IPS-18c (cell line): ENCODE results near the gene B3GALT5.
"Not testable (repeated sequence)": the region's sequence is repeated elsewhere in the genome, so short reads cannot be mapped to it uniquely, and the experiment has no call there.

Experiments used
- H3K4me3 ChIP-seq: 2 replicates; pipeline ENCODE4 v1.7.0; 2013; ENCODE audit warnings: low read depth, mild to moderate bottlenecking, low read length, moderate library complexity; ENCODE audit not compliant: insufficient read depth
- H3K9me3 ChIP-seq: one replicate; pipeline ENCODE4 v1.6.1; 2013; ENCODE audit warnings: mild to moderate bottlenecking, low read length, moderate library complexity; ENCODE audit not compliant: control insufficient read depth, insufficient read depth

Gene B3GALT5

GRCh38 chr21:39670701-39671100, 58.0 kb downstream of the B3GALT5 start:
- H3K4me3 ChIP-seq: no peak overlapping the region

GRCh38 chr21:39671986-39672385, 59.2 kb downstream of the B3GALT5 start:
- Histone ChIP-seq H3K4me3 (no peak overlapping the region), H3K9me3 (no peaks in the 10 kb centered on the region)

More at GRCh38 chr21:39670701-39671100, 58.0 kb downstream of the B3GALT5 start:
- no peaks in the 10 kb centered on the region for H3K9me3 ChIP-seq

DNA sequence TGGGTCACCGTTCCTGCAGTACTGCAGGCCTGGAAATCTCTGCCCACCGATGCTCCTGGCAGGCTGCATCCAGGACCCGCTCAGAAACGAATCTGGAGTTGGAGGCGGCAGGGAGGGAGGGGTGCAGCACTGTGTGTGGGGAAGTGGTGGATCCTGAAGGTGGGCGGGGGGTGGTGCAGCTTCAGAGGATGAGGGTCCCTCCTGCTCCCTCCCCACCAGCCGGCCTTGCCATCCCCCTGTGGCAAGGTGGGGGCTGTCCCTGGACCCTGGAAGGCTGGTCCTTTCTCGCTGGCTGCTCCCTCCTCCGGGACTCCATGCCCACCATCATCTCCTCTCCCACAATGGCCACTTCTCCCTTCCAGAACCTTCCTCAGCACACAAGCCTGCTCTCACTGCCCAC, 60.4 kb downstream of the B3GALT5 start:
- Histone ChIP-seq H3K9me3 (no peaks in the 10 kb centered on the region), H3K4me3 (no peak overlapping the region)

- Histone ChIP-seq H3K9me3 (no peaks in the 10 kb centered on the region), H3K4me3 (no peak overlapping the region)
Observed at GRCh38 chr21:39673736-39674135, 61.0 kb downstream of the B3GALT5 start.

GRCh38 chr21:39674801-39675200, 62.1 kb downstream of the B3GALT5 start:
- no peaks in the 10 kb centered on the region for H3K9me3 ChIP-seq

DNA sequence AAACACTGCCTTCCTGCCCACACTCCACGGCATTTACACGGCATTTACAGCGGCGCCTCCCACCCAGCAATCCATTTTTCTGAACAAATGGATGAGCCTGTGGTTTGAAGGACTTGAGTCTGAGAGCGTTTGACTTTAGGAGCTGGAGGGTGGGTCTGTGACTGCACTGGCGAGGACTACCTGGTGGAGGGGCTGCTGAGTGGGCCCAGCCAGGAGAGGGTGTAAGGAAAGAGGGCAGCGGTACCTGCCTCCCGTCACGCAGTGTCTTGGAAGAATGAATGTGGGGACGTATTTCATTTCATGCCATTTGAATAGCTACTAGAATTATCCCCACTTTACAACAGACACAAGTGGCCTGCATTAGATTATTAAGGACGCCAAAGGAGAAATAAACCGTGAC, 62.9 kb downstream of the B3GALT5 start:
- Histone ChIP-seq H3K9me3 (no peaks in the 10 kb centered on the region), H3K4me3 (no peak overlapping the region)

More at GRCh38 chr21:39674801-39675200, 62.1 kb downstream of the B3GALT5 start:
- no peak overlapping the region for H3K4me3 ChIP-seq

DNA sequence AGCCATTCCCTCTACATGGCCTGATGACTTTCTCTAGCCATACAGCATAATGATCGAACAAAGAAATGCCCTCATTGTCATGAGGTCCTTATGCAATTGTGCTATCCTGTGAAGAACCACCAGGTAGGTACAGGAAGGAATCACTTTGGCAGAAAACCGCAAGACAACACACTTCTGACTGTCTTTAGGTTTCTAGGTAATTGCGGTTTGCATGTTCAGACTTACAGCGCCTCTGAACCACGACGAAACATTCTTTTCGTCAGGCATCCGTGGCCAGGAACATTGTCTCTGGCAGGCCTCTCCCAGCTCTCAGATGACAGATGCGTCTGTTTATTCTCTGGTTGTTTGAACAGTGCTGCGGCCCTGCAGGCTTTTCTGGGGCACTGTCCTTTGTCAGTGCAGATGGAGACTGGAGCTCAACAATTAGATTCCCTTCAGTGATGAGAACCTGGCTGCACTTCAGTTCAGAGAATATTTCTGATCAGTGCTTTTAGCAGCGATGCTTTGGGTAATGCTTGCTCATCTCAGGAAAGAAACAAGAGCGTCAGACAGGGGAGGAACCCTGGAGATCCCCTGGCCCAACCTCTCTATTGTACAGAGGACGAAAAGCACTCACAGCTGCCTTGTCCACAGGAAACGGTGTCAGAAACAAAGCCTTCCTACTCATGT, 63.4 kb downstream of the B3GALT5 start:
- H3K9me3 ChIP-seq: no peaks in the 10 kb centered on the region
- no peak overlapping the region for H3K4me3 ChIP-seq

- no peak overlapping the region for H3K4me3 ChIP-seq
Observed at GRCh38 chr21:39680216-39680615, 67.5 kb downstream of the B3GALT5 start.

DNA sequence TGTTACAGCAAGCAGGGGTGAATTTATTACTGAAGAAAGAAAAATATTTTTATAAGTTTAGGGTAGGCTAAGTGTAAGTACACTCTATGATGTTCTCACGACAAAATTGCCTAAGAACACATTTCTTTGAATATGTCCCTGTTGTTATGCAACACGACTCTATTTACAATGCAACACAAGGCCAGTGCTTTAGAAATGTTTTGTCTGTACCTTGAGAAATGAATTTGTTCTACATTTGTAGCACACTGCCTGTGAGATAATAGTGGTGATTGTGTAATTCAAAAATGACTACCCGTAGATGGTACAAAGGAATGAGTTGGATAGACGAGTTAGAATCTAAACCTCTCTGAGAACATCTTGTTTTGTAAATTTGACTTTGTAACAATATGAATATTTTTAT, 68.5 kb downstream of the B3GALT5 start:
- H3K4me3 ChIP-seq: no peak overlapping the region
- H3K9me3 ChIP-seq: peaks cover 2% of the 10 kb centered on the region

More at GRCh38 chr21:39680216-39680615, 67.5 kb downstream of the B3GALT5 start:
- no peaks in the 10 kb centered on the region for H3K9me3 ChIP-seq

DNA sequence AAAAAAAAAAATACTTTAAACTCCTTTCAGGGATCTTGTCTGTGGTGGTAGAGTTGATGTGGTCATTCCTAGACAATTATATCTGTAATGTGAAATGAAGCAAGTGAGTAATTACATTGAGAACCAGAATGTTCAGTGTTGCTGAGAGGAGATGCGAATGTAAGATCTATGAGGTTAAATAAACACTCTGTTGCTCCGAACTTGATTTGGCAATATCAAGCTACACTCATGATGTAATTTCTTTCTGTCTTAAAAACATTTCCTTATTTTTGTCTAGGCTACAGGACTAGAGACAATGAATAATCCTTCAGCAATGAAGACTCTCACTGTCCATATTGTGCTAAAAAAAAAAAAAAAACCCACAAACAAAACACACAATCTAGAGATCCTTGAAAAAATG, 69.1 kb downstream of the B3GALT5 start:
- Histone ChIP-seq H3K4me3 (no peak overlapping the region), H3K9me3 (peaks cover 2% of the 10 kb centered on the region)

GRCh38 chr21:39685236-39685635, 72.5 kb downstream of the B3GALT5 start:
- Histone ChIP-seq H3K9me3 (peaks cover 2% of the 10 kb centered on the region), H3K4me3 (no peak overlapping the region)

DNA sequence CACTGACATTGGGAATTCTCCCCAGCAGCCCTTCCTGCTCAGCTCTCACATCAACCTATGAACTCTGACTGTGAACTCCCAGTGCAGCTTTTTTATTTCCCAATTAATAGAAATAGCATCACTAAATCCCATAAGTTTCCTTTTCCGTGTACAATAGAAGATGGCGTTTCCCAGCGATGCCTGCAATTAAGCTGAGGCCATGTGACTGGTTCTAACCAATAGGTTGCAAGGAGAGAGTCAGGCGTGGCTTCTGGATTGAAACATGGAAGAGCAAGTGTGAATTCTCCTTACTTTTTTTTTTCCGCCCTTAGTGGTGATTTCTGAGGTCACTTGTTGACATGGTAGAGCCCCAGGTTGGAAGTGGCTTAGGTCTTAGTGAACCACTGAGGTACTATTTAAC, 73.3 kb downstream of the B3GALT5 start:
- Histone ChIP-seq H3K4me3 (no peak overlapping the region), H3K9me3 (peaks cover 2% of the 10 kb centered on the region)

DNA sequence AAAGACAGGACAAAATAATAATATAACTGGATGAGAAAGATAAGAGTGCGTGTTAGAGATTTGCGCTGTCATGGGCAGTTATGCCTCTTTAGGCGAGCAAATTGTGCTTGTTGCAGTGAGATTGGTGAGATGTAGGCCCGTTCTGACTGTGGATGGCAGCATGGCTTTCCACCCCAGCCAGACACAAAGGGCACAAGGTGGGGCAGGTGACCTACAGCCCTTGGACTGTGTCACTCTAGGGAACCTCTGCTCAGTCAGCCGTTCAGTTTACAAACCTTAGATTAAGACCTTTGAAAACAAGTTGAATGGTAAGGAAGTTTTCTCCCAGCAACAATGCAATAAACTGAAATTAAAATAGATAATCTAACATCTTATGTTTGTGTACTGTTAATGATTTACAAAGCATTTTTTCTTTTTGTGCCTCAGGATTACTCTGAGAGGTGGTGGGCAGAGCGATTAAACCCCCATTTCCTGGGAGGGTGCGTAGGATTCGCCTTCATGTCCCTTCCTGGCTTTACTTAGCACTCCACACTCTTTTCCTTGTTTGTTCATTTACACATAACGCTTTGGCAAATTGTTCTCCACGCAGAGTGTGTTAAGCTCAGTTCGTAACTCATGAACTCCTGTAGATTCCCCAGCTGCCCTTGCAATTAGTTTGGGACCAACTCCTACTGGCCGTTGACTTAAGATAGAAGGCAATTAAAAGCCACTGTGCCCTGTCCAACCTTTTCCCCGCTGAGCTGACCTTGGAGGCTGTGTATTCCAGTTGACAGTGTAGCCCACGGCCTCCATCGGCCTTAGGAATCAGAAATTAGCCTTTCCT, 74.1 kb downstream of the B3GALT5 start:
- peaks cover 2% of the 10 kb centered on the region for H3K9me3 ChIP-seq
- no peak overlapping the region for H3K4me3 ChIP-seq

DNA sequence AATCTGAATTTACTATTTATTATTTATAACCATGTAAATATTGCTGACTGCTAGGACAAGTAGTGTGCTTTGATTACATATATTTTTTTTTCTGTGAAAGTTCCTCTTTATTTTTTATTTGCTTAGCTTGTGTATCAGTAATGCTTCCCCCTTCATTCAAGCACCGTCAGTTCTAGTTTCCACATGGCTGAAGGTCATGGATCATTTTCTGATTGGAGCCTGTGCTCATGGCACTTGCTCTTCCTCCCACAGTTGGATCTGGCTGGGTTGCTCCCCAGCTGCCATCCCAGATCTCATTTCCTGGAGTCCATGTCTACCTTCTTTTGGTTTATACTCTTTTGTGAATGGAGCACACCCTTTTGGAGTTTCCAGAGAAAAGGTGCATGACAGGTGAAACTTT, 75.3 kb downstream of the B3GALT5 start:
- Histone ChIP-seq H3K9me3 (peaks cover 2% of the 10 kb centered on the region), H3K4me3 (no peak overlapping the region)

DNA sequence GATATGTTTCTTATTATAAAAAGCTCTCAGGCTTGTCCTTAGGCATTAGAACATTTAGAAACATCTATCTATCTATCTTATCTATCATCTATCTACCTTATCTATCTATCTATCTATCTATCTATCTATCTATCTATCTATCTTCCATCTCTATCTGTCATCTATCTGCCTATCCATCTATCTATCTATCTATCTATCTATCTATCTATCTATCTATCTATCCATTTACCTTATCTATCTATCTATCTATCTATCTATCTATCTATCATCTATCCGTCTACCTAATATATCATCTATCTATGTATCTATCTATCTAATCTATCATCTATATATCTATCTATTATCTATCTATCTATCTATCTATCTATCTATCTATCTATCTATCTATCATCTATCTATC, 77.1 kb downstream of the B3GALT5 start:
- H3K4me3 ChIP-seq, H3K9me3 ChIP-seq: not testable (repeated sequence)

DNA sequence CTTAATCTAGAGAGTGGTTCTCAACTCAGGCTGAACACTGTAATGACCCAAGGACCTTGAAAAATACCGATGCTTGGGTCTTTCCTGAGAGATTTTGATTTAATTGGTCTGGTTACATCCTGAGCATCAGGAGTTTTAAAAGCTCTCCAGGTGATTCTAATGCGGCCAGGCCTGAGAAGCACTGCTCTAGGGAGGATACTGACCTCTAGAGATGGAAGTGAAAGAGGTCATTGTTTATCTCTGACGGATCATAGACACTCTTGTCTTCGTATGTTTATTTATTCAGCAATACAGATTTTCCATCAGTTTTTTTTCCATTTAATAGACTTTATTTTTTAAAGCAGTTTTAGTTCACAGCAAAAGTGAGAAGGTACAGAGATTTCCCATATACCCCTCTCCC, 77.7 kb downstream of the B3GALT5 start:
- H3K4me3 ChIP-seq: no peak overlapping the region
- peaks cover 2% of the 10 kb centered on the region for H3K9me3 ChIP-seq

DNA sequence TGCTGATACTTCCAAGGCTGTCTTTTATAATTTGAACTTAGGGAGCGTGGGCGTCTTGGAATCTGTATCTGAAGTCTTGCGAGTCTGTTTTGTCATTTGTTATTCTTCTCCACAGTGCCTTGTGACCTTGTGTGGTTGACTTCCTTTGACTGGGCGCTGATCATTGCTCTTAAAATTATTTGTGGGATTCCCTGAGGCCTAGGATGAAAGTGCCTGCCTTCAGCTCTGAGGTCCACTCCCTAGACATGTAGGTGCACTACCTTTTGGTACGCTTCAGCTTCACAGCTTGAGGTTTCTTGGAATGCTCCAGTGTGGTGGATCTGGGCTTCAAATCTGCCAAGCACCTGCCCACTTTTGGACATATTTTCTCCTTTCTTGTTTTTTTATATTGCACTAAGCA, 82.0 kb downstream of the B3GALT5 start:
- H3K4me3 ChIP-seq: no peak overlapping the region
- no peaks in the 10 kb centered on the region for H3K9me3 ChIP-seq

- no peaks in the 10 kb centered on the region for H3K9me3 ChIP-seq
- no peak overlapping the region for H3K4me3 ChIP-seq
Observed at GRCh38 chr21:39696196-39696595, 83.5 kb downstream of the B3GALT5 start.
